Cardiac fibroblast (primary cell): ENCODE data around the gene DGKE.

Source experiments
- DNase-seq, 2 donors: peaks; one replicate each; pipeline versions ENCODE4 v3.0.0 to v3.0.0-alpha.2; 2010; ENCODE audit warnings: low read depth in 2 of 2
- H3K4me3 ChIP-seq, 2 donors: replicated peaks in 1 of 2; 1 replicate in 1 of 2; 2 replicates in 1 of 2; pipeline ENCODE4 v1.5.1; 2011; ENCODE audit warnings: low read depth in 2 of 2, low read length in 2 of 2, mild to moderate bottlenecking in 2 of 2, moderate library complexity in 1 of 2
- TF ChIP-seq, protein P1 (sequence below): IDR thresholded peaks from one replicate; pipeline ENCODE4 v1.5.1; 2011; ENCODE audit warnings: low read depth, mild to moderate bottlenecking, low read length, inconsistent platforms

DGKE gene

GRCh38 chr17:56861899-56862298 is 27.9 kb downstream of the DGKE start:
- TF ChIP-seq, protein P1, sequence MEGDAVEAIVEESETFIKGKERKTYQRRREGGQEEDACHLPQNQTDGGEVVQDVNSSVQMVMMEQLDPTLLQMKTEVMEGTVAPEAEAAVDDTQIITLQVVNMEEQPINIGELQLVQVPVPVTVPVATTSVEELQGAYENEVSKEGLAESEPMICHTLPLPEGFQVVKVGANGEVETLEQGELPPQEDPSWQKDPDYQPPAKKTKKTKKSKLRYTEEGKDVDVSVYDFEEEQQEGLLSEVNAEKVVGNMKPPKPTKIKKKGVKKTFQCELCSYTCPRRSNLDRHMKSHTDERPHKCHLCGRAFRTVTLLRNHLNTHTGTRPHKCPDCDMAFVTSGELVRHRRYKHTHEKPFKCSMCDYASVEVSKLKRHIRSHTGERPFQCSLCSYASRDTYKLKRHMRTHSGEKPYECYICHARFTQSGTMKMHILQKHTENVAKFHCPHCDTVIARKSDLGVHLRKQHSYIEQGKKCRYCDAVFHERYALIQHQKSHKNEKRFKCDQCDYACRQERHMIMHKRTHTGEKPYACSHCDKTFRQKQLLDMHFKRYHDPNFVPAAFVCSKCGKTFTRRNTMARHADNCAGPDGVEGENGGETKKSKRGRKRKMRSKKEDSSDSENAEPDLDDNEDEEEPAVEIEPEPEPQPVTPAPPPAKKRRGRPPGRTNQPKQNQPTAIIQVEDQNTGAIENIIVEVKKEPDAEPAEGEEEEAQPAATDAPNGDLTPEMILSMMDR: no peak
- H3K4me3 ChIP-seq: no peak overlapping the region
- no peak for DNase-seq

DNA sequence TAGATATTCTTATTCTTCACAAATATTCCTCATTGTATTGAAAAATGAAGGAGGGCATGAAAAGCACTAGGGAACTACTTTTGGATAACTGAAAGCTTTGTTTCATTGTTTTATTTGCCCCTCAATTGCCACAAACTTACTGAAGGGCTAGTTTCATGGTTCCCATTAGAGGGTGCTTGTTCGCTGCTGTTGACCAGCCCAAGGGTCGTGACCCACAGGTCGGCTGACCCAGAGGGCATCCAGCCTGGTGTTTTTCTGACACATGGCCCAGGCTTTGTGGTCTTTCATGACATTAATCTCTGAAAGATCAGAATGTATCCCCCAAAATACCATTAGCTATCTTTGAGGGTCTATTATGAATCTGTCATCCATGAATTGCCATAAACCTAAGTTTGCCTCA is 30.0 kb downstream of the DGKE start:
- no peak for DNase-seq
- no peak overlapping the region for H3K4me3 ChIP-seq
- TF ChIP-seq, protein P1: no peak

- TF ChIP-seq, protein P1: no peak
These were observed 32.1 kb downstream of the DGKE start for GRCh38 chr17:56866076-56866475.

GRCh38 chr17:56866496-56866895 is 32.5 kb downstream of the DGKE start:
- peak in 1 of 2 donors; percentile 5 for DNase-seq
- TF ChIP-seq, protein P1: no peak
- H3K4me3 ChIP-seq: no peak overlapping the region

More at GRCh38 chr17:56866076-56866475, 32.1 kb downstream of the DGKE start:
- H3K4me3 ChIP-seq: no peak overlapping the region
- DNase-seq: no peak

DNA sequence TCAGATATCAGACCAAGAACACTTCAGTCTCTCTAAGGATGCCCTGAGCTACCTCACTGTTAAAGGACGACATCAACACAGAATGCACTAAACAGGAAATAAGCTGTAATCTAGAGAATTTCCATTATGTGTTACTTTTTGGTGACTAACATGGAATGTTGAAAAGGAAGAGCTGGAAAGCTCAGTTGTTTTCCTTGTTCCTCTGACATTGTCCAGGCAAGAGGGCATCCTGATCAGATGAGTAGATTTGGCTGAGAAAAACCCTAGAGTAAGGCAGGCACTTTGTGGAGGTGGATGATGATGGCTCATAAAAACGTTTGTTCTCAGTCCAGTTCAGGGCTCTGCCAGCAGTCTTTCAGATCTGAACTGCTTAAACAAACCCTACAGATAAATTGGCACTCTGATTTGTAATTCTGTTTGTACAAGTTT is 34.0 kb downstream of the DGKE start:
- TF ChIP-seq, protein P1: no peak
- DNase-seq: peak; percentile 42 to 56
- no peak overlapping the region for H3K4me3 ChIP-seq

DNA sequence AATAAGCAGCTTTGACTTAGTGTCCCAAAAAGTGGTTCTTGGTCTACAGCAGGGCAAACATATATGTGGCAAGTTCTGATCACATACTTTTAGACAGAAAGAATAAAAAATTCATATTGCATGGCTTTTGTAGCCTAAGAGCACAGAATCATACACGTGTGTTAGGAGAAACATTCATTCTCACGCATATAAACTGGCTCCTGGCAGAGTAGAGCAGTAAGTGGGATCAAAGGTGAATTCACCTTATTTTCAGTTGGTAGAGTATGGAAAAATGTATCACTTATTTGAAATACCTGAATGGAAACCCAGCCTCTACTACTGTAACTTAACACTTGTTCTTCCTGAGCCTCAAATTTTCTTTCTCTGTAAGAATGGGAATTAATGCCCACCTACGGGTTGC is 34.8 kb downstream of the DGKE start:
- DNase-seq: no peak
- TF ChIP-seq, protein P1: no peak
- no peak overlapping the region for H3K4me3 ChIP-seq

GRCh38 chr17:56870081-56870651 is 36.2 kb downstream of the DGKE start:
- TF ChIP-seq, protein P1: no peak
- no peak overlapping the region for H3K4me3 ChIP-seq
- DNase-seq: no peak
